ENCODE data around the gene TMEM59.

- TF ChIP-seq POLR2A (IDR thresholded peaks at IDR 0.05) (peak in 1 of 4 donors; percentile 51), CTCF (IDR thresholded peaks at IDR 0.05) (peak in 1 of 7 experiments; percentile 2), EP300 (IDR thresholded peaks at IDR 0.05) (no peak), POLR2AphosphoS5 (IDR thresholded peaks at IDR 0.05) (peak; percentile 81 to 93 (median 90))
Observed at GRCh38 chr1:54052934-54053744, at the start of gene TMEM59, which contains the start of gene TCEANC2.

Data from stomach (tissue), 4 donors.